IMR-90 (cell line): ENCODE measurements around the gene SLC4A1. TPM values are rescaled to one million over a fixed set of nuclear protein-coding genes. Genes with fewer than 3 reads are reported as not detected.

Source experiments
- BHLHE40 ChIP-seq: fragments of 150-350 bp; IDR thresholded peaks from 2 replicates; pipeline ENCODE4 v1.6.1; 2016; ENCODE audit warnings: mild to moderate bottlenecking, low read depth, low read length
- CHD1 ChIP-seq: IDR thresholded peaks from 2 replicates; pipeline ENCODE4 v1.6.1; 2012; ENCODE audit warnings: low read depth, low read length, improper control_type of control experiment
- RAD21 ChIP-seq: IDR thresholded peaks from 2 replicates; pipeline ENCODE4 v1.6.1; 2012; ENCODE audit warnings: low read length, improper control_type of control experiment
- RFX5 ChIP-seq: IDR thresholded peaks from 2 replicates; pipeline ENCODE4 v1.8.0; 2012; ENCODE audit warnings: low read depth, mild to moderate bottlenecking, low read length, moderate library complexity
- polyA plus RNA-seq, 3 experiments: library from polyadenylated mRNA; depleted of rRNA; stranded (reverse); fragments of >200 nt; gene quantifications; 2 replicates each; pipeline ENCODE4 v1.2.3, GENCODE V29; 2012; ENCODE audit warnings: low replicate concordance in 1 of 3
- total RNA-seq: library from RNA; depleted of rRNA; stranded (reverse); fragments of >200 nt; gene quantifications from 2 replicates; pipeline ENCODE4 v1.2.3, GENCODE V29; 2012
- TF ChIP-seq, protein P1 (sequence below): fragments of 150-350 bp; IDR thresholded peaks from 2 replicates; pipeline ENCODE4 v1.6.1; 2017; ENCODE audit warnings: mild to moderate bottlenecking, antibody characterized with exemption, low read length, low read depth

The SLC4A1 gene
- total and polyA plus RNA-seq, 2 of the 4 experiments (the other 2 are of a cell fraction) = not detected

DNA sequence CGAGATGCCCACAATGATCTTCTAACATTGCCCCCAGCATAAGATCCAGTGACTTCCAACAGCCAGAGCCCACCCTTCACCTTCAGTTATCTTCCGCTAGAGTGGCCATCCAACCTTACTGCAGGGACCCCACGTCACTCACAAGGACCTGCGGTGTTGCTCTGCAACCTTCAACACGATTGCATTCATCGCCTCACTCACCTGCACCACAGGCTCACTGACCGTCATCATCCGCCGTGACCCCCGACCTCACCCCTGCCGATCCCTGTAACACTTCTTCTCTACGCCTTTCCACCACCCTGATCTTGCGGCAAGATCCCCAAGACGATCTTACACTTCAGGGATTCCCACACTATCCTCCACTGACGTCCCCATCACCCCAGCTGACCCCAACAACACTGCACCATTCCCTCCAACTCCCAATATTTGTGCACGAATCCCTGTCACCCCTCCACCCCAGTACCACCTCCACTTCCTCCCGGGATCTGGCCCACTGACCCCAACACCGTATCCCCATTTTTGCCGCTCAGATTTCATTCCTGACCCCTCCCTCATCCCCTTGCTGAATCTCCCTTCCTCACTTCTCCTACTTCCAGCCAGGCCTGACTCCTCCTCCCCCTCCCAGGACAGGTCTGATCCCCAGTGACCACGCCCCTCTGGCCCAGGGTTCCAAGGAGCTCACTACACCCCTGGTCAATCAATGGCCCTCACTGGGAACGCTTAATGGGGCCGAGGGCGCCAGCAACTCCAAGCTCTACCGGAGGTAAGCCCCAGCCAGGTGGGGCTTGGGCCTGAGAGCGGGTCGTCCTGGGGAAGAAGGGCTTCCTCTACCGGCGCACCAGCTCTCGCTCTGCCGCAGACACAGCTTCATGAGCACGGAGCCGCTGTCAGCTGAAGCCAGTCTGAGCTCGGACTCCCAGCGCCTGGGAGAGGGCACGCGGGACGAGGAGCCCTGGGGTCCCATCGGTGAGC, 48.1 kb upstream of the SLC4A1 start (continued):
- TF ChIP-seq BHLHE40 (no peak), RAD21 (no peak), CHD1 (no peak), RFX5 (no peak)
- TF ChIP-seq, protein P1, sequence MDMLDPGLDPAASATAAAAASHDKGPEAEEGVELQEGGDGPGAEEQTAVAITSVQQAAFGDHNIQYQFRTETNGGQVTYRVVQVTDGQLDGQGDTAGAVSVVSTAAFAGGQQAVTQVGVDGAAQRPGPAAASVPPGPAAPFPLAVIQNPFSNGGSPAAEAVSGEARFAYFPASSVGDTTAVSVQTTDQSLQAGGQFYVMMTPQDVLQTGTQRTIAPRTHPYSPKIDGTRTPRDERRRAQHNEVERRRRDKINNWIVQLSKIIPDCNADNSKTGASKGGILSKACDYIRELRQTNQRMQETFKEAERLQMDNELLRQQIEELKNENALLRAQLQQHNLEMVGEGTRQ = no peak
